Prostate gland (tissue), 2 donors: ENCODE measurements around the gene PRKG1.

Experiments
- CTCF ChIP-seq, 4 experiments: fragments of 200-600 bp in 2 of 4; fragments of 450-650 bp in 2 of 4; sonication (generic) in 2 of 4; IDR thresholded peaks; 1 replicate in 3 of 4; 2 replicates in 1 of 4; pipeline ENCODE4 v1.5.1; 2016 to 2019; ENCODE audit warnings: antibody characterized with exemption in 4 of 4, mild to moderate bottlenecking in 2 of 4, moderate library complexity in 2 of 4
- POLR2A ChIP-seq: fragments of 450-650 bp; IDR thresholded peaks from one replicate; pipeline ENCODE4 v1.6.1; 2016; ENCODE audit warnings: antibody characterized with exemption, mild to moderate bottlenecking
- POLR2AphosphoS5 ChIP-seq: sonication (generic); formaldehyde crosslinking; IDR thresholded peaks from one replicate; pipeline ENCODE4 v1.6.1; 2017; ENCODE audit warnings: antibody characterized with exemption

GRCh38 chr10:51786684-51787035 is 712.4 kb downstream of the PRKG1 start:
- TF ChIP-seq CTCF (IDR thresholded peaks at IDR 0.05) (no peak), POLR2A (no peak), POLR2AphosphoS5 (no peak)
